GM20000 (cell line): ENCODE measurements around the gene ASCL4.

ENCODE experiments used
- DNase-seq: peaks from one replicate; pipeline ENCODE4 v3.0.0; 2012; ENCODE audit warnings: low spot score
- CTCF ChIP-seq: IDR thresholded peaks from 2 replicates; pipeline ENCODE4 v1.5.1; 2012; ENCODE audit warnings: mild to moderate bottlenecking, control low read depth; ENCODE audit errors: extremely low read depth, missing control alignments

Gene ASCL4

DNA sequence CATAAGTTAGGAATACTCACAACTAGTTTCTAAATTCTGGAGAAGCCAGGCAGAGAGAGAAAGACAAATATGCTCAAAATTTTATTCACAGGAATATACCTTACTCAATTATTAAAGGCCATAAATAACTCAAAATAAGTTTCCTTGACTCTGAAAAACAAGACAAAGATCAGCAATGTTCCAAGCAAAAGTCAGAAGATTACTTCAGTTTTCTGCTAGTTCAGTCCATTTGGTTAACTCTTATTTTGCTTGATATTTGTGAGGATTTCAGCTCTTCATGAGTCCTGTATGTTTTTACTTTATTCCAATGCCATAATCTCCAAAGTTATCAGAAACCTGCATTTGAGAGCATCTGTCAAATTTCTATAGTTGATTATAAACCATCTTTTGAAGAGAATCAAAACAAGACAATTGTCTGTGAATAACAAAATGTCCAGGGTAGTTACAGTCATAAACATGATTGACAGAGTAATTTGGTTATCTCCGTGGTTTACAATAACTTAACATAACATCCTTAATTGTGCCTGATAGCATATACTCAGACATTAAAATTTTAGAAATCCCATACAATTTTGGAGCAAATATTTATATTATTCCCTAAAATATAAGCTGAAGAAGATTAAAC is 17.1 kb downstream of the ASCL4 start:
- TF ChIP-seq CTCF = no peak
- DNase-seq = no peak

- no peak for TF ChIP-seq CTCF
- no peak for DNase-seq
Observed at GRCh38 chr12:107794451-107794850, 19.9 kb downstream of the ASCL4 start.

- TF ChIP-seq CTCF = no peak
- no peak for DNase-seq
Observed at GRCh38 chr12:107798580-107798979, 24.1 kb downstream of the ASCL4 start.

DNA sequence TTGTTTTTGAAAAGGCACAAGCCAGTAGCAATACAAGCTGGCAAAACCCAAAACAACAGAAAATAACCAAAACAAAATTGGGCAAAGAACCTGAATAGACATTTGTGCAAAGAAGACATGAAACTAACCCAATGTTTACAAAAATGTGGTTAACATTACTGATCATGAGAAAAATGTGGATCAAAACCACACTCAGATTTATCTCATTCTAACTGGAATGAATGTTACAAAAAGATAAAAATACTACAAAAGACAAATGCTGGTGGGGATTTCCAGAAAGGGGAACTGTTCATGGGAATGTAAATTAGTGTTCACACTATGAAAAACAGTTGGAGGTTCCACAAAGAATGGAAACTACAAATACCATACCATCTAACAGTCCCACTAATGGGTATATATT is 26.6 kb downstream of the ASCL4 start:
- DNase-seq = no peak
- TF ChIP-seq CTCF = no peak

DNA sequence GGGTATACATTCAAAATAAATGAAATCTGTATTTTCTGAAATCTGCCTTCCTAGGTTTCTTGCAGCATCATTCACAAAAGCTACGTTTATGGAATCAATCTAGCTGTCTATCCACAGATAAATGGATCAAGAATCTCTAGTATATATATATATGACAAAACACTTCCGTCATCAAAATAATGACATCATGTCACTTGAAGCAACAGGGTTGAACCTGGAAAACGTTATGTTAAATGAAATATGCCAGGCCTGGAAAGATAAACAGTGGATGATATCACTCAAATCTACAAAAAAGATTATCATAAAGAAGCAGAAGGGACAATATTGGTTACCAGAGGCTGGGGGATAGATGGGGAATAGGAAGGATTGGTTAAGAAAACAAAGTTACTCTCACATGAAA is 28.6 kb downstream of the ASCL4 start:
- no peak for DNase-seq
- TF ChIP-seq CTCF = no peak

GRCh38 chr12:107805488-107806180 is 31.1 kb downstream of the ASCL4 start:
- no peak for TF ChIP-seq CTCF
- DNase-seq = no peak

GRCh38 chr12:107807471-107808150 is 33.1 kb downstream of the ASCL4 start:
- no peak for TF ChIP-seq CTCF

More at GRCh38 chr12:107807471-107808150, 33.1 kb downstream of the ASCL4 start:
- DNase-seq = no peak
